CD4-positive, CD25-positive, alpha-beta regulatory T cell (primary cell): ENCODE results near the gene TTC4. TPM values are rescaled to one million over a fixed set of nuclear protein-coding genes. Genes with fewer than 3 reads are reported as not detected.

Source experiments
- ATAC-seq, 2 donors: fragments of 150-1000 bp; cut with Tn5 transposase; one replicate each; pipeline ENCODE4 v1.10.0; 2021; ENCODE audit warnings: low read depth in 2 of 2, moderate number of reproducible peaks in 2 of 2, moderate library complexity in 1 of 2
- DNase-seq, 3 donors: peaks; one replicate each; pipeline versions ENCODE4 v3.0.0 to v3.0.0-alpha.2; 2012 to 2022; ENCODE audit warnings: mixed read lengths in 1 of 3
- H3K27ac ChIP-seq: one replicate; pipeline ENCODE4 v1.7.0; 2013; ENCODE audit warnings: mild to moderate bottlenecking, low read length; ENCODE audit not compliant: insufficient read depth, poor library complexity, severe bottlenecking
- H3K27me3 ChIP-seq: one replicate; pipeline ENCODE4 v1.7.0; 2013; ENCODE audit warnings: low read length; ENCODE audit not compliant: control insufficient read depth, insufficient read depth
- H3K36me3 ChIP-seq: one replicate; pipeline ENCODE4 v1.7.0; 2013; ENCODE audit warnings: mild to moderate bottlenecking, low read length, moderate library complexity; ENCODE audit not compliant: control insufficient read depth, insufficient read depth
- H3K4me1 ChIP-seq: 2 replicates; pipeline ENCODE4 v1.7.0; 2013; ENCODE audit warnings: mild to moderate bottlenecking, low read length; ENCODE audit not compliant: insufficient read depth, control insufficient read depth, poor library complexity, severe bottlenecking
- H3K4me3 ChIP-seq: one replicate; pipeline ENCODE4 v1.7.0; 2013; ENCODE audit warnings: low read depth, mild to moderate bottlenecking, low read length, moderate library complexity
- H3K9me3 ChIP-seq, 2 experiments: 1 replicate in 1 of 2; 2 replicates in 1 of 2; pipeline ENCODE4 v1.7.0; 2013; ENCODE audit warnings: low read length in 2 of 2, mild to moderate bottlenecking in 1 of 2, moderate library complexity in 1 of 2; ENCODE audit not compliant: control insufficient read depth in 2 of 2
- H3K27ac Mint-ChIP-seq, 3 donors: one replicate each; pipeline ENCODE4 v1.8.0; 2020 to 2022; ENCODE audit warnings: mild to moderate bottlenecking in 3 of 3, mixed read lengths in 3 of 3, moderate library complexity in 2 of 3
- H3K27me3 Mint-ChIP-seq: one replicate; pipeline ENCODE4 v1.8.0; 2022; ENCODE audit warnings: mild to moderate bottlenecking, mixed read lengths
- H3K36me3 Mint-ChIP-seq: one replicate; pipeline ENCODE4 v1.8.0; 2020; ENCODE audit warnings: mixed read lengths
- H3K4me1 Mint-ChIP-seq, 4 donors: one replicate each; pipeline ENCODE4 v1.8.0; 2020 to 2022; ENCODE audit warnings: mixed read lengths in 4 of 4, mild to moderate bottlenecking in 1 of 4
- H3K4me3 Mint-ChIP-seq, 4 donors: one replicate each; pipeline ENCODE4 v1.8.0; 2020 to 2022; ENCODE audit warnings: mild to moderate bottlenecking in 4 of 4, mixed read lengths in 4 of 4, moderate library complexity in 3 of 4
- H3K9me3 Mint-ChIP-seq, 7 donors: one replicate each; pipeline ENCODE4 v1.8.0; 2020 to 2022; ENCODE audit warnings: mixed read lengths in 7 of 7, mild to moderate bottlenecking in 3 of 7, moderate library complexity in 2 of 7
- polyA plus RNA-seq, 4 donors: library from polyadenylated mRNA; unstranded; fragments of 300-500 nt; fragmentation: Illumina TruSeq; gene quantifications; one replicate each; pipeline ENCODE4 v1.2.3, GENCODE V29; 2021
- total RNA-seq: library from RNA; stranded (reverse); gene quantifications from one replicate; pipeline ENCODE4 v1.2.3, GENCODE V29; 2022

The TTC4 gene
- total and polyA plus RNA-seq, 5 donors from 2014 or later = 7.7 to 27.1 (median 20.9) TPM

GRCh38 chr1:54751426-54751825, 35.8 kb downstream of the TTC4 start:
- Histone ChIP-seq H3K27me3 (no peaks in the 10 kb centered on the region), H3K27ac (no peak overlapping the region), H3K4me1 (no peaks in the 10 kb centered on the region), H3K9me3 (no peaks in the 10 kb centered on the region), H3K4me3 (no peak overlapping the region), H3K36me3 (no peaks in the 10 kb centered on the region)
- Mint-ChIP-seq H3K4me1 (no peaks in the 10 kb centered on the region), H3K9me3 (no peaks in the 10 kb centered on the region), H3K27ac (no peak overlapping the region), H3K4me3 (no peak overlapping the region), H3K36me3 (peaks cover 4% of the 10 kb centered on the region), H3K27me3 (no peaks in the 10 kb centered on the region)
- DNase-seq = no peak
- ATAC-seq = no peak

- Histone ChIP-seq H3K27me3 (no peaks in the 10 kb centered on the region), H3K9me3 (no peaks in the 10 kb centered on the region), H3K27ac (no peak overlapping the region), H3K4me1 (no peaks in the 10 kb centered on the region), H3K36me3 (peaks cover 9% of the 10 kb centered on the region), H3K4me3 (no peak overlapping the region)
- H3K27ac Mint-ChIP-seq = no peak overlapping the region
- peaks cover 12% of the 10 kb centered on the region for H3K36me3 Mint-ChIP-seq
- no peak overlapping the region for H3K4me3 Mint-ChIP-seq
- H3K4me1 Mint-ChIP-seq = no peaks in the 10 kb centered on the region
- DNase-seq = no peak
- no peak for ATAC-seq
- H3K9me3 Mint-ChIP-seq = no peaks in the 10 kb centered on the region
- H3K27me3 Mint-ChIP-seq = no peaks in the 10 kb centered on the region
These were observed 38.4 kb downstream of the TTC4 start for GRCh38 chr1:54754045-54754444.

DNA sequence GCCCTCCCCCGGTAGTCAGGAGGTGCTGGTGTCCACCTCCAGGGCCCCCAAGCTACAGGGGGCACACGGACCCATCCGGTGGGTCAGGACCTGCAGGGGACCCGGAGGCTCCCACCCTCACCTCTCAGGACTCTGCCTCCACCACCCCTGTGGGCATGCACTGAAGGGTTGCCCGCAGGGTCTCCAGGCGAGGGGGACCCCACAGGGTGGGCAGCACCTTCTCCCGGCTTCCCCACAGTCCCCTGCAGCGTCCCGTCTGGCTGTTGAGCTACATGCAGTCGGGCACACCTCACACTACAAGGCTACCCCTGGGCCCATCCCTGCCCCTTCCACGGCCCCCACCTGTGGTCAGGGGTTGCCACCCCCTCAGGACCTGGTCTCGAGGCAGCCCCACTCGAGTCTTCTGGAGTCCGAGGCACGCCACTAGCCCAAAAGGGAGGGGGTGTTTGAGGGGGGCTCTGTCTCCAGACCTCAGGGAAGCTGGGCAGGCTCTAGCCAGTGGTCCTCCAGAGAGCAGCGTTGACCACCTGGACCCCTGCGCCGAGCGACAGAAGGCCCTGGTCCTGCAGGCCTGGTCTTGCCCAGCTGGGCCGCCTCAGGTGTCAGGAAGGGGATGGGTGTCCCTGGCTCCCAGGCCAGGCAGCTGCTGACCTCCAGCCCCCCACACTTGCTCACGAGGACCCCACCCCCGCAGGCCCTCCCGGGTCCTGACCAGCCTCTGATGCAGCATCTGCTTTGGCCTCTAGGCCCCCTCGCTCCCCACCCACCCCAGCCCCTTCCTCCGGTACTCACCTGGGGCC, 39.0 kb downstream of the TTC4 start:
- H3K27me3 Mint-ChIP-seq = no peaks in the 10 kb centered on the region

GRCh38 chr1:54757833-54758232, 42.2 kb downstream of the TTC4 start:
- H3K9me3 Mint-ChIP-seq = no peaks in the 10 kb centered on the region
- Histone ChIP-seq H3K9me3 (no peaks in the 10 kb centered on the region), H3K4me3 (no peak overlapping the region), H3K27ac (no peak overlapping the region), H3K36me3 (peaks cover 9% of the 10 kb centered on the region), H3K27me3 (no peaks in the 10 kb centered on the region), H3K4me1 (no peaks in the 10 kb centered on the region)
- no peak overlapping the region for H3K27ac Mint-ChIP-seq
- peaks cover 15% of the 10 kb centered on the region for H3K36me3 Mint-ChIP-seq
- ATAC-seq = no peak
- no peak for DNase-seq
- peaks cover 4 to 15% (median 6%) of the 10 kb centered on the region in 4 donors for H3K4me1 Mint-ChIP-seq
- no peaks in the 10 kb centered on the region for H3K27me3 Mint-ChIP-seq
- H3K4me3 Mint-ChIP-seq = no peak overlapping the region

More for the DNA sequence above, 39.0 kb downstream of the TTC4 start:
- DNase-seq (no peak), ATAC-seq (no peak)
- H3K27ac ChIP-seq = no peak overlapping the region
- H3K27me3 ChIP-seq = no peaks in the 10 kb centered on the region
- H3K4me3 ChIP-seq = no peak overlapping the region
- Mint-ChIP-seq H3K4me1 (peaks cover 0 to 4% (median 0%) of the 10 kb centered on the region in 4 donors), H3K4me3 (no peak overlapping the region), H3K9me3 (no peaks in the 10 kb centered on the region), H3K27ac (no peak overlapping the region), H3K36me3 (peaks cover 15% of the 10 kb centered on the region)
- H3K4me1 ChIP-seq = no peaks in the 10 kb centered on the region
- no peaks in the 10 kb centered on the region for H3K9me3 ChIP-seq
- H3K36me3 ChIP-seq = peaks cover 9% of the 10 kb centered on the region

DNA sequence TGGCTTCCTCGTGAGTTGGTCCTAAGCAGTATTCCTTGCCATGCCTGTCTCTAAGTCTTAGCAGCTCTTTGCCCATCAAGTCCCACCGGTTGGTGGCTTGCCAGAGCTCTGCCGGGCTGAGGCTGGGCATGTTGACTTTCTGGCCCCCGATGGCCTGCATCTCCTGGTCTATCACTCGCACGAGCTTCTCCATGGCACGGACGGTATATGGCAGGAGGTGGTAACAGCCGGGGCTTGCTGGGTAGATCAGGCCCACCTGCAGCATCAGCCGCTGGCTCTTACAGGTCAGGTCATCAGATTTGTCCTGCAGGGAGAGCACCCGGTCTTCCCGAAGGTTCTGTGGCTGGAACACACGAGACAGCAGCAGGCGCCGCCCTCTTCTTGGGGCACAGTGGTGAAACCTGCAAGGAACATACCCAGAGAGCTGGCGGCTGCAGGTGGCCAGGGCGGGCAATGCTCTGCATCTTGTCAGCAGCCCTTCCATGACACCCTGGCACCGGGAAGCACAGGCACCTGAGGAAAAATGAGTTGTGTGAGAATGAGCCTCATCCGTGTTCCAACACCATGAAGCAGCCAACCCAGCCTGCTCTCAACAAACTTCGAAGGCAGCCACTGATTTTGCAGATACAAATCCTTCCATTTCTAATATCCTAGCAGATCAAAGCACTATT, 43.2 kb downstream of the TTC4 start:
- Mint-ChIP-seq H3K27ac (peak overlapping the region in 1 of 3 donors; percentile 9), H3K9me3 (no peaks in the 10 kb centered on the region), H3K36me3 (peaks cover 15% of the 10 kb centered on the region), H3K4me1 (peaks cover 4 to 24% (median 15%) of the 10 kb centered on the region in 4 donors), H3K27me3 (no peaks in the 10 kb centered on the region), H3K4me3 (peak overlapping the region in 1 of 4 donors; percentile 10)
- Histone ChIP-seq H3K27ac (no peak overlapping the region), H3K36me3 (peaks cover 9% of the 10 kb centered on the region), H3K9me3 (no peaks in the 10 kb centered on the region), H3K27me3 (no peaks in the 10 kb centered on the region), H3K4me3 (no peak overlapping the region), H3K4me1 (peaks cover 6% of the 10 kb centered on the region)
- DNase-seq = no peak
- ATAC-seq = no peak

DNA sequence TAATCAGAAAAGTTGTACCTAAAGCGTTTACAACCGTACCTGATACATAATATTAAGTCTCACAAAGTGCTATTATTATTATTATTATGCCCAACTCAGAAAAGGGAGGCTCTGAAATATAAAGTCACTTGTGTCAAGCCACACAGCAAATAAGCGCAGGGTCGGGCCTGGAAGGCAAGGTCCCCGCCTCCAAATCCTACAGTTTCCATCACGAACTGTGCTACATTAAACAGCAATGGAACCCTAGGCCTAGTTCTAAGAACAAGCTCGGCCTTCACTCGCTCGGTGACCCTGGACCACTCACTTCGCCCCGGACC, 48.1 kb downstream of the TTC4 start:
- Mint-ChIP-seq H3K36me3 (peaks cover 4% of the 10 kb centered on the region), H3K4me1 (peaks cover 12 to 38% (median 22%) of the 10 kb centered on the region in 4 donors), H3K4me3 (peak overlapping the region; percentile 87 to 97 (median 94)), H3K9me3 (no peaks in the 10 kb centered on the region), H3K27ac (peak overlapping the region in 2 of 3 donors; percentile 77 to 89), H3K27me3 (no peaks in the 10 kb centered on the region)
- Histone ChIP-seq H3K4me3 (peak overlapping the region; percentile 84), H3K4me1 (peaks cover 11% of the 10 kb centered on the region), H3K27ac (peak overlapping the region; percentile 48), H3K9me3 (no peaks in the 10 kb centered on the region), H3K27me3 (no peaks in the 10 kb centered on the region), H3K36me3 (no peaks in the 10 kb centered on the region)
- ATAC-seq (no peak), DNase-seq (peak in 2 of 3 donors; percentile 11 to 24)

GRCh38 chr1:54764133-54764921, 48.7 kb downstream of the TTC4 start, which contains the start of gene PARS2:
Gene PARS2, minus strand, starts transcription at chr1:54764523. Its CDS starts 5,362 bp downstream, at chr1:54759161.
- Mint-ChIP-seq H3K4me1 (peaks cover 10 to 38% (median 22%) of the 10 kb centered on the region in 4 donors), H3K9me3 (no peaks in the 10 kb centered on the region), H3K27ac (peak within 1 kb of the TSS; percentile 77 to 89 (median 80)), H3K36me3 (peaks cover under 1% of the 10 kb centered on the region), H3K27me3 (no peaks in the 10 kb centered on the region), H3K4me3 (peak within 1 kb of the TSS; percentile 87 to 97 (median 94))
- no peaks in the 10 kb centered on the region for H3K9me3 ChIP-seq
- peak within 1 kb of the TSS; percentile 96 for H3K4me3 ChIP-seq
- DNase-seq (peak; percentile 94 to 99 (median 97)), ATAC-seq (peak; percentile 96)
- H3K27ac ChIP-seq = peak within 1 kb of the TSS; percentile 74
- no peaks in the 10 kb centered on the region for H3K36me3 ChIP-seq
- peaks cover 11% of the 10 kb centered on the region for H3K4me1 ChIP-seq
- H3K27me3 ChIP-seq = no peaks in the 10 kb centered on the region
